Caco-2 (cell line): Measurements from ENCODE around the gene NANOS3. TPM values are rescaled to one million over a fixed set of nuclear protein-coding genes. Genes with fewer than 3 reads are reported as not detected.

Source experiments
- BruUV-seq: library from RNA; stranded (reverse); fragments of 400-500 nt; replicated peaks from 2 replicates; lab custom pipeline; 2021; lab: Mats Ljungman, UMichigan
- CTCF ChIA-PET: fragments of 300-600 bp; sonication (Branson Sonifier 250); formaldehyde crosslinking; loops from one replicate; lab custom pipeline; 2022; ENCODE audit warnings: antibody characterized with exemption; lab: Charles Lee
- POLR2A ChIA-PET: fragments of 300-600 bp; sonication (Branson Sonifier 250); formaldehyde crosslinking; loops from one replicate; lab custom pipeline; 2022; ENCODE audit warnings: antibody characterized with exemption; lab: Charles Lee
- DNase-seq, 2 experiments: peaks; one replicate each; pipeline versions ENCODE4 v3.0.0 to v3.0.0-alpha.2; 2020 to 2022
- H3K27me3 ChIP-seq: replicated peaks from 2 replicates; pipeline ENCODE4 v1.6.0; 2011; ENCODE audit warnings: low read length; ENCODE audit not compliant: control insufficient read depth, insufficient read depth
- H3K36me3 ChIP-seq: 2 replicates; pipeline ENCODE4 v1.5.1; 2011; ENCODE audit warnings: low read length; ENCODE audit not compliant: control insufficient read depth, insufficient read depth
- H3K4me1 ChIP-seq: fragments of 250-450 bp; sonication (Bioruptor Pico); 2 replicates; pipeline ENCODE4 v1.5.1; 2020; ENCODE audit warnings: mild to moderate bottlenecking
- H3K4me3 ChIP-seq: 2 replicates; pipeline ENCODE4 v1.5.1; 2011; ENCODE audit warnings: low read depth, mild to moderate bottlenecking, control low read depth, low read length
- H3K9me3 ChIP-seq: fragments of 250-450 bp; sonication (Bioruptor Pico); 2 replicates; pipeline ENCODE4 v1.5.1; 2020; ENCODE audit warnings: mild to moderate bottlenecking, moderate library complexity
- H3K27ac Mint-ChIP-seq: one replicate; pipeline ENCODE4 v1.8.0; 2022; ENCODE audit warnings: mixed read lengths; ENCODE audit not compliant: unreplicated experiment
- H3K27me3 Mint-ChIP-seq: one replicate; pipeline ENCODE4 v1.8.0; 2022; ENCODE audit warnings: mixed read lengths; ENCODE audit not compliant: insufficient read depth, unreplicated experiment
- H3K36me3 Mint-ChIP-seq: one replicate; pipeline ENCODE4 v1.8.0; 2022; ENCODE audit warnings: mild to moderate bottlenecking, mixed read lengths; ENCODE audit not compliant: insufficient read depth, unreplicated experiment
- H3K4me1 Mint-ChIP-seq: one replicate; pipeline ENCODE4 v1.8.0; 2022; ENCODE audit warnings: low read depth, mixed read lengths; ENCODE audit not compliant: unreplicated experiment
- H3K4me3 Mint-ChIP-seq: one replicate; pipeline ENCODE4 v1.8.0; 2022; ENCODE audit warnings: mild to moderate bottlenecking, moderate library complexity, mixed read lengths; ENCODE audit not compliant: unreplicated experiment
- H3K9me3 Mint-ChIP-seq: one replicate; pipeline ENCODE4 v1.8.0; 2022; ENCODE audit warnings: mixed read lengths; ENCODE audit not compliant: unreplicated experiment
- intact Hi-C: fragments of 100-400 bp; cut with micrococcal nuclease; formaldehyde crosslinking; loops from one replicate; pipeline ENCODE4 v1.10.0; 2022; ENCODE audit not compliant: unreplicated experiment
- total RNA-seq: library from RNA; stranded (reverse); gene quantifications from 2 replicates; pipeline ENCODE4 v1.2.3, GENCODE V29; 2022
- TF ChIP-seq, protein P1 (sequence below), 2 experiments: fragments of 200-600 bp in 1 of 2; IDR thresholded peaks; 1 replicate in 1 of 2; 2 replicates in 1 of 2; pipeline versions ENCODE4 v1.5.1 to v1.8.0; 2011 to 2022; ENCODE audit warnings: antibody characterized with exemption in 1 of 2, control low read depth in 1 of 2, inconsistent platforms in 1 of 2, low read depth in 1 of 2, low read length in 1 of 2, mild to moderate bottlenecking in 1 of 2, moderate library complexity in 1 of 2; ENCODE audit not compliant: insufficient read depth in 1 of 2, severe bottlenecking in 1 of 2, unreplicated experiment in 1 of 2

Gene NANOS3
- total RNA-seq, 1 experiment from 2014 or later = not detected

- peaks cover 7% of the 10 kb centered on the region for H3K4me1 Mint-ChIP-seq
- POLR2A ChIA-PET = no interaction called here
- TF ChIP-seq, protein P1, sequence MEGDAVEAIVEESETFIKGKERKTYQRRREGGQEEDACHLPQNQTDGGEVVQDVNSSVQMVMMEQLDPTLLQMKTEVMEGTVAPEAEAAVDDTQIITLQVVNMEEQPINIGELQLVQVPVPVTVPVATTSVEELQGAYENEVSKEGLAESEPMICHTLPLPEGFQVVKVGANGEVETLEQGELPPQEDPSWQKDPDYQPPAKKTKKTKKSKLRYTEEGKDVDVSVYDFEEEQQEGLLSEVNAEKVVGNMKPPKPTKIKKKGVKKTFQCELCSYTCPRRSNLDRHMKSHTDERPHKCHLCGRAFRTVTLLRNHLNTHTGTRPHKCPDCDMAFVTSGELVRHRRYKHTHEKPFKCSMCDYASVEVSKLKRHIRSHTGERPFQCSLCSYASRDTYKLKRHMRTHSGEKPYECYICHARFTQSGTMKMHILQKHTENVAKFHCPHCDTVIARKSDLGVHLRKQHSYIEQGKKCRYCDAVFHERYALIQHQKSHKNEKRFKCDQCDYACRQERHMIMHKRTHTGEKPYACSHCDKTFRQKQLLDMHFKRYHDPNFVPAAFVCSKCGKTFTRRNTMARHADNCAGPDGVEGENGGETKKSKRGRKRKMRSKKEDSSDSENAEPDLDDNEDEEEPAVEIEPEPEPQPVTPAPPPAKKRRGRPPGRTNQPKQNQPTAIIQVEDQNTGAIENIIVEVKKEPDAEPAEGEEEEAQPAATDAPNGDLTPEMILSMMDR (IDR thresholded peaks at IDR 0.05; ENCODE audit: insufficient read depth in 1 of 2, low read depth in 1 of 2, low read length in 1 of 2, severe bottlenecking in 1 of 2, unreplicated experiment in 1 of 2) = no peak
- Histone ChIP-seq H3K4me3 (no peak overlapping the region), H3K4me1 (peaks cover 20% of the 10 kb centered on the region), H3K27me3 (no peaks in the 10 kb centered on the region), H3K36me3 (no peaks in the 10 kb centered on the region), H3K9me3 (no peaks in the 10 kb centered on the region)
- CTCF ChIA-PET = no interaction called here
- no peaks in the 10 kb centered on the region for H3K9me3 Mint-ChIP-seq
- H3K36me3 Mint-ChIP-seq = no peaks in the 10 kb centered on the region
- no TSS peak for BruUV-seq
- no peak overlapping the region for H3K4me3 Mint-ChIP-seq
- intact Hi-C loops = no loop called here
- H3K27me3 Mint-ChIP-seq = no peaks in the 10 kb centered on the region
- no peak overlapping the region for H3K27ac Mint-ChIP-seq
- DNase-seq = no peak
Measured at GRCh38 chr19:13890136-13890535, 13.2 kb downstream of the NANOS3 start.

GRCh38 chr19:13892870-13893269 lies 15.9 kb downstream of the NANOS3 start:
- H3K36me3 Mint-ChIP-seq = no peaks in the 10 kb centered on the region
- no TSS peak for BruUV-seq
- peak overlapping the region; percentile 14 for H3K4me3 Mint-ChIP-seq
- Histone ChIP-seq H3K4me1 (peaks cover 20% of the 10 kb centered on the region), H3K9me3 (no peaks in the 10 kb centered on the region), H3K36me3 (no peaks in the 10 kb centered on the region), H3K4me3 (no peak overlapping the region), H3K27me3 (no peaks in the 10 kb centered on the region)
- peak overlapping the region; percentile 61 for H3K27ac Mint-ChIP-seq
- H3K27me3 Mint-ChIP-seq = no peaks in the 10 kb centered on the region
- no peaks in the 10 kb centered on the region for H3K9me3 Mint-ChIP-seq
- peak; percentile 79 to 85 for DNase-seq
- ChIA-PET CTCF (interaction anchor here (0.6 kb wide), 1 partner anchor 151 kb away, joined by 5 read pairs; no protein-coding TSS in a partner anchor), POLR2A (interaction anchor here (0.6 kb wide), 1 partner anchor 114 kb away, joined by 3 read pairs; no protein-coding TSS in a partner anchor)
- intact Hi-C loops = no loop called here
- H3K4me1 Mint-ChIP-seq = peaks cover 7% of the 10 kb centered on the region
- TF ChIP-seq, protein P1 (IDR thresholded peaks at IDR 0.05; ENCODE audit: insufficient read depth in 1 of 2, low read depth in 1 of 2, low read length in 1 of 2, severe bottlenecking in 1 of 2, unreplicated experiment in 1 of 2) = no peak

- H3K4me1 Mint-ChIP-seq = peaks cover 7% of the 10 kb centered on the region
- H3K27me3 Mint-ChIP-seq = no peaks in the 10 kb centered on the region
Measured at GRCh38 chr19:13894552-13894951, 17.6 kb downstream of the NANOS3 start.

More at GRCh38 chr19:13894552-13894951, 17.6 kb downstream of the NANOS3 start:
- POLR2A ChIA-PET = interaction anchor here (0.6 kb wide), 1 partner anchor 11 kb away, joined by 7 read pairs; no protein-coding TSS in a partner anchor
- Mint-ChIP-seq H3K9me3 (no peaks in the 10 kb centered on the region), H3K36me3 (no peaks in the 10 kb centered on the region), H3K27ac (no peak overlapping the region), H3K4me3 (no peak overlapping the region)
- H3K4me3 ChIP-seq = no peak overlapping the region
- no TSS peak for BruUV-seq
- H3K9me3 ChIP-seq = no peaks in the 10 kb centered on the region
- CTCF ChIA-PET = no interaction called here
- TF ChIP-seq, protein P1 (IDR thresholded peaks at IDR 0.05; ENCODE audit: insufficient read depth in 1 of 2, low read depth in 1 of 2, low read length in 1 of 2, severe bottlenecking in 1 of 2, unreplicated experiment in 1 of 2) = no peak
- intact Hi-C loops = no loop called here
- no peaks in the 10 kb centered on the region for H3K27me3 ChIP-seq
- H3K4me1 ChIP-seq = peaks cover 20% of the 10 kb centered on the region
- DNase-seq = no peak
- H3K36me3 ChIP-seq = no peaks in the 10 kb centered on the region
